ENCODE results near the gene GPRASP3.
"Not testable (repeated sequence)": the region's sequence is repeated elsewhere in the genome, so short reads cannot be mapped to it uniquely, and the experiment has no call there.

GPRASP3 gene

GRCh38 chrX:102720237-102721168, at the start of gene GPRASP3:
TSS of gene GPRASP3 (plus strand) at chrX:102720743. CDS start at chrX:102748996, 28,253 bp downstream.
- FAIRE-seq, result no peak

- FAIRE-seq, result no peak
Measured at GRCh38 chrX:102672856-102673255, 47.7 kb upstream of the GPRASP3 start.

GRCh38 chrX:102677479-102677878, 43.1 kb upstream of the GPRASP3 start:
- peak; percentile 95 for FAIRE-seq

GRCh38 chrX:102684772-102685520, 35.6 kb upstream of the GPRASP3 start:
- FAIRE-seq, result no peak

- FAIRE-seq, result no peak
Measured at GRCh38 chrX:102694749-102695148, 25.8 kb upstream of the GPRASP3 start.

GRCh38 chrX:102696306-102696705, 24.2 kb upstream of the GPRASP3 start:
- no peak for FAIRE-seq

GRCh38 chrX:102697494-102697893, 23.0 kb upstream of the GPRASP3 start:
- FAIRE-seq, result peak; percentile 62

- no peak for FAIRE-seq
Measured at GRCh38 chrX:102708900-102709299, 11.6 kb upstream of the GPRASP3 start.

GRCh38 chrX:102711872-102712215, 8.7 kb upstream of the GPRASP3 start:
- FAIRE-seq, result no peak

GRCh38 chrX:102712216-102712966, 8.2 kb upstream of the GPRASP3 start, which contains the start of gene GPRASP2:
TSS of gene GPRASP2 (plus strand) at chrX:102712448. CDS start at chrX:102714870, 2,422 bp downstream.
- no peak for FAIRE-seq

- no peak for FAIRE-seq
Measured at GRCh38 chrX:102712981-102713625, 7.4 kb upstream of the GPRASP3 start.

GRCh38 chrX:102714994-102715393, 5.5 kb upstream of the GPRASP3 start:
- FAIRE-seq, result no peak

GRCh38 chrX:102715967-102716366, 4.6 kb upstream of the GPRASP3 start:
- FAIRE-seq, result no peak

- FAIRE-seq, result not testable (repeated sequence)
Measured at GRCh38 chrX:102721169-102721506, 595 bp downstream of the GPRASP3 start.

- no peak for FAIRE-seq
Measured at GRCh38 chrX:102723456-102723855, 2.9 kb downstream of the GPRASP3 start.

GRCh38 chrX:102727761-102728160, 7.2 kb downstream of the GPRASP3 start:
- FAIRE-seq, result no peak

- FAIRE-seq, result no peak
Measured at GRCh38 chrX:102728646-102729045, 8.1 kb downstream of the GPRASP3 start.

GRCh38 chrX:102739657-102740056, 19.1 kb downstream of the GPRASP3 start:
- no peak for FAIRE-seq

GRCh38 chrX:102744307-102744706, 23.8 kb downstream of the GPRASP3 start:
- FAIRE-seq, result peak; percentile 87

- FAIRE-seq, result no peak
Measured at GRCh38 chrX:102745513-102745856, 24.9 kb downstream of the GPRASP3 start.

GRCh38 chrX:102745857-102746584, 25.5 kb downstream of the GPRASP3 start:
- no peak for FAIRE-seq

- no peak for FAIRE-seq
Measured at GRCh38 chrX:102765217-102765616, 44.7 kb downstream of the GPRASP3 start.
